Colonic mucosa (tissue), 4 donors: ENCODE results near the gene SRCIN1. TPM values are rescaled to one million over a fixed set of nuclear protein-coding genes. Genes with fewer than 3 reads are reported as not detected.
"Not testable (repeated sequence)": the region's sequence is repeated elsewhere in the genome, so short reads cannot be mapped to it uniquely, and the experiment has no call there.

Experiments
- DNase-seq: peaks from one replicate; pipeline ENCODE4 v3.0.0-alpha.2; 2020
- H3K27ac ChIP-seq: fragments of 200-600 bp; one replicate; pipeline ENCODE4 v1.8.0; 2021
- H3K27me3 ChIP-seq: fragments of 200-600 bp; one replicate; pipeline ENCODE4 v1.8.0; 2021
- H3K36me3 ChIP-seq: fragments of 200-600 bp; one replicate; pipeline ENCODE4 v1.8.0; 2021
- H3K4me1 ChIP-seq: fragments of 200-600 bp; one replicate; pipeline ENCODE4 v1.8.0; 2021; ENCODE audit warnings: mild to moderate bottlenecking
- H3K4me3 ChIP-seq: fragments of 200-600 bp; one replicate; pipeline ENCODE4 v1.8.0; 2021
- H3K9ac ChIP-seq, 2 donors: one replicate each; pipeline ENCODE4 v1.7.0; 2013; ENCODE audit warnings: control low read depth in 2 of 2, low read depth in 2 of 2, low read length in 2 of 2
- H3K9me3 ChIP-seq: fragments of 200-600 bp; one replicate; pipeline ENCODE4 v1.8.0; 2021
- intact Hi-C: fragments of 100-400 bp; cut with DNase I; formaldehyde crosslinking; loops from one replicate; pipeline ENCODE4 v1.14.1; 2022
- total RNA-seq, 2 donors: library from RNA; stranded (reverse); fragmentation: NEBNext Ultra II Directional in 1 of 2; extraction: Animal tissue kit (Norgen Biotek cat#: 25700) in 1 of 2; gene quantifications; one replicate each; pipeline ENCODE4 v1.2.1, GENCODE V29; 2021
- TF ChIP-seq, protein P1 (sequence below): fragments of 200-600 bp; IDR thresholded peaks from one replicate; pipeline ENCODE4 v1.8.0; 2022; ENCODE audit warnings: antibody characterized with exemption, mild to moderate bottlenecking
- donor health status: healthy.
- donor health status: DM: no; HTN: no; CAD: no.
- donor health status: DM: no; HTN: no; CAD: no.

SRCIN1 gene
- total RNA-seq, 2 donors from 2014 or later: 1.1 to 4.2 TPM

DNA sequence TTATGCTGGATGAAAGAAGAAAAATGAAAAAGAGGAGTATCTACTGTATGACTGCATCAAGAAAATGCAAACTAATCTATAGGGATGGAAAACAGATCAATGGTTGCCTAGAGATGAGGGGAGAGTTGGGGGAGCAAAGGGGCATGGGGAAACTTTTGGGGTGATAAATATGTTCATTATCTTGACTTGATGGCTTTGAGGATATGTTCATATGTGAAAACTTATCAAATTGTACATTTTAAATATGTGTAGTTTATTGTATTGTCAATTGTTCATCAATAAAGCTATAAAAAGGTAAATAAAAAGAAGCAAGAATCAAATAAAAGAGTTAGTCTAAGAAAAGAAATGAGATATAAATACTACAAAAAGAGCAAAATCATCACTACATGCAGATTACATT lies 19.7 kb upstream of the SRCIN1 start:
- H3K36me3 ChIP-seq: no peaks in the 10 kb centered on the region
- H3K4me3 ChIP-seq: no peak overlapping the region
- intact Hi-C loops: no loop called here
- H3K27ac ChIP-seq: no peak overlapping the region
- no peaks in the 10 kb centered on the region for H3K4me1 ChIP-seq
- H3K9ac ChIP-seq: no peak overlapping the region
- TF ChIP-seq, protein P1, sequence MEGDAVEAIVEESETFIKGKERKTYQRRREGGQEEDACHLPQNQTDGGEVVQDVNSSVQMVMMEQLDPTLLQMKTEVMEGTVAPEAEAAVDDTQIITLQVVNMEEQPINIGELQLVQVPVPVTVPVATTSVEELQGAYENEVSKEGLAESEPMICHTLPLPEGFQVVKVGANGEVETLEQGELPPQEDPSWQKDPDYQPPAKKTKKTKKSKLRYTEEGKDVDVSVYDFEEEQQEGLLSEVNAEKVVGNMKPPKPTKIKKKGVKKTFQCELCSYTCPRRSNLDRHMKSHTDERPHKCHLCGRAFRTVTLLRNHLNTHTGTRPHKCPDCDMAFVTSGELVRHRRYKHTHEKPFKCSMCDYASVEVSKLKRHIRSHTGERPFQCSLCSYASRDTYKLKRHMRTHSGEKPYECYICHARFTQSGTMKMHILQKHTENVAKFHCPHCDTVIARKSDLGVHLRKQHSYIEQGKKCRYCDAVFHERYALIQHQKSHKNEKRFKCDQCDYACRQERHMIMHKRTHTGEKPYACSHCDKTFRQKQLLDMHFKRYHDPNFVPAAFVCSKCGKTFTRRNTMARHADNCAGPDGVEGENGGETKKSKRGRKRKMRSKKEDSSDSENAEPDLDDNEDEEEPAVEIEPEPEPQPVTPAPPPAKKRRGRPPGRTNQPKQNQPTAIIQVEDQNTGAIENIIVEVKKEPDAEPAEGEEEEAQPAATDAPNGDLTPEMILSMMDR: no peak
- H3K27me3 ChIP-seq: no peaks in the 10 kb centered on the region
- no peaks in the 10 kb centered on the region for H3K9me3 ChIP-seq
- no peak for DNase-seq

DNA sequence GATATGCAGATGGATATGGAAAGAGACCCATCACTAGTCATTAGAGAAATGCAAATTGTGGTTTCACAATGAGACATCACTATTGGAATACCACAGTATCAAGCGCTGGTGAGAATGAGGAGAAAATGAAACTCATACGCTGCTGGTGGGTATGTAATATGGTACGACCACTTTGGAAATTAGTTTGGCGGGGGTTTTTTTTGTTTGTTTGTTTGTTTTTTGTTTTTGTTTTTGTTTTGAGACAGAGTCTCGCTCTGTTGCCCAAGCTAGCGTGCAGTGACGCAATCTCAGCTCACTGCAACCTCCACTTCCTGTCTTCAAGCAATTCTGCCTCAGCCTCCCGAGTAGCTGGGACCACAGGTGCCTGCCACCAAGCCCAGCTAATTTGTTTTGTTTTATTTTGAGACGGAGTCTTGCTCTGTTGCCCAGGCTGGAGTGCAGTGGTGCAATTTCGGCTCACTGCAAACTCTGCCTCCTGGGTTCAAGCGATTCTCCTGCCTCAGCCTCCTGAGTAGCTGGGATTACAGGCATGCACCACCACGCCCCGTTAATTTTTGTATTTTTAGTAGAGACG lies 19.1 kb upstream of the SRCIN1 start:
- H3K9ac ChIP-seq, intact Hi-C loops, DNase-seq, H3K27ac ChIP-seq, H3K27me3 ChIP-seq, H3K4me1 ChIP-seq, H3K4me3 ChIP-seq, H3K36me3 ChIP-seq, H3K9me3 ChIP-seq: not testable (repeated sequence)

DNA sequence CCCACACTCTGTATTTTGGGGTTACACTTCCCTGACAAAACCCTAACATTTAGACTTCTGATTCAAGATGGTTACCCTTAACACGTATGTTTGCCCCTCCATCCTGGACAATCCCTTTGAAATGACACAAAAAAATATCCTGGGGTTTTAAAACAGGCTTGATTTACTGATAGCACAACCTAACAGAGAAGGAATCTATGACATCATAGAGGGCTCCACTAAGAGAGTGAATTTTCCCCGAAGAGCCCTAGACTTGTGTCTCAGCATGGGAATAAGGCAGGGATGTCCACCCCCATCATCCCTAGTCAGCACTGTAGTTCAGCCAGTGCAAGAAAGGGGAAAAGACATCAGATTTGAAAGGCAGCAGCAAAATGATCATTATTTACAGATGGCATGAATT lies 15.8 kb upstream of the SRCIN1 start:
- intact Hi-C loops: no loop called here
- Histone ChIP-seq H3K27me3 (no peaks in the 10 kb centered on the region), H3K4me1 (no peaks in the 10 kb centered on the region), H3K9ac (no peak overlapping the region), H3K9me3 (no peaks in the 10 kb centered on the region), H3K27ac (no peak overlapping the region), H3K36me3 (no peaks in the 10 kb centered on the region), H3K4me3 (no peak overlapping the region)
- DNase-seq: no peak
- TF ChIP-seq, protein P1: no peak

DNA sequence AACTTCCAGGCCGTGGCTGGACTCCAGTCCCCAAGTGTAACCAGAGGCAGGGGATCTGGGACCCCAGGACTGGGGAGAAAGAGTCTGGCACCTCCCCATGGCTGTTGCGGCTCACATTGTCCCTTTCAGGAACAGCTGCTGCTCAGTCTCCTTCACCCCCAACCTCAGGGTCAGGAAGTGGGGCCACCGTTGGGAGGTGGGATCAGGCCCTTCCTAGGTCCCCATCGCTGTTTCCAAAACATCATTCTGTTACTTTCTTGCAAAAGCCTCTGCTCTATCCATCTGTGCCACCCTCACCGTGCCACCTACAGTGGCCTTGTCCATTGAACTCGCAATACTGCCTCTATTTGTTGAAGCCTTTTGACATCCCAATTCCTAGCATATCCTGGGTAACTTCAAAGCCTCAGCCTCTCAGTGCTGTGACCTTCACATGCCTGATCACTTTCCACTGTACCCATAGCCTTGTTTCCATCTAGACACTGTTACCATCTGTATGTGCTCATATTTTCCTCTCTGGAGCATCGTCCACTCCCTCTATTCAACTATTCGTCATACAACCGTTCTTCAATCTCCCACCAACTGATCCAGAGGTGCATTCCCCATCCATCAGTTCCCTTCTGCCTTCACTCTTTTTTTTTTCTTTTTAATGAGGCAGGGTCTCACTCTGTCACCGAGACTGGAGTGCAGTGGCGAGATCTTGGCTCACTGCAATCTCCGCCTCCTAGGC lies 15.0 kb upstream of the SRCIN1 start:
- intact Hi-C loops: no loop called here
- DNase-seq: no peak
- no peaks in the 10 kb centered on the region for H3K27me3 ChIP-seq
- no peak overlapping the region for H3K27ac ChIP-seq
- H3K9me3 ChIP-seq: no peaks in the 10 kb centered on the region
- H3K4me1 ChIP-seq: no peaks in the 10 kb centered on the region
- TF ChIP-seq, protein P1: no peak
- H3K4me3 ChIP-seq: no peak overlapping the region
- no peaks in the 10 kb centered on the region for H3K36me3 ChIP-seq
- no peak overlapping the region for H3K9ac ChIP-seq

DNA sequence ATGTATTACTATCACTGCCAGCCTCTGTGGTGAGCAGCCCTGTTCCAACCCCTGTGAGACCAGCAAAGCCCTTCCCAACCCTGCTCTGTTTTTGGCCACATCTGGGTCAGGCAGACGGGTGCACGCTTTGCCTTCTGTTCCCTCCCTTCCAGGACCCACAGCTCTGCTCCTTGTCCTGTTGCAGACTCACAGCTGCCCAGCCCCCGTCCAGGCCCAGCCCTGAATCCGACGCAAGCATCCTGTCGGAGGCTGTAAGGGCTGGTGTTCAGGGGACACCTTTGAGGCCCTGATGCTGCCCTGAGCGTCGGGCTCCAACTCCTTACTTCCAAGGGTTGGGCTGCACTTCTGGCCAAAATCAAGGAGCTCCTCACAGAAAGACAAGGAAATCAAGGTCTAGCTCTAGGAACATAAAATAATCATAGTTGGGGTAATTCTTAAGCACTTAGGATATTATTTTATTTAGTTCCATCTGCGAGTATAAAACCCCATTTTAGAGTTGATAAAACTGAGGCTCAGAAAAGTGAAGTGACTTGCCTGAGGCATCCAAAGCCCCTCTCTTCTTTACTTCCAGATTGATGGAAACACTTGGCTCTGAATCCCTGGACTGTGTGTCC lies 14.3 kb upstream of the SRCIN1 start:
- H3K4me3 ChIP-seq: no peak overlapping the region
- H3K36me3 ChIP-seq: no peaks in the 10 kb centered on the region
- H3K4me1 ChIP-seq: no peaks in the 10 kb centered on the region
- TF ChIP-seq, protein P1: no peak
- no peak for DNase-seq
- H3K27ac ChIP-seq: no peak overlapping the region
- no peak overlapping the region for H3K9ac ChIP-seq
- H3K9me3 ChIP-seq: no peaks in the 10 kb centered on the region
- intact Hi-C loops: no loop called here
- no peaks in the 10 kb centered on the region for H3K27me3 ChIP-seq

DNA sequence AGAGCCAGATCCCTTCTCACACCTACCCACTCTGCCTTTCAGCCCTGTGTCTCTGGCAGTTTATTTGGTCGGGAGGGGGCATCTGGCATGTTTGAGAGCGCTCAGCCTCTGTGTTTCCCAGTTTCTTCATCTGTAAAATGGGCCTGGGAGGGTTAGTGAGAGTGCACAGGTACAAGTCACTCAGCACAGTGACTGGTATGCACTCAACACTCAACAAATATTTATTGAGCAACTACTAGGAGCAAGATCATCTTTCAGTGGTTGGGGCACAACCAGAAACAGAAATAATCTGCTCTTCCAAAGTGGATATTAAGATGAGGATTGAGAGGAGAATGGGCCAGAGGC lies 13.7 kb upstream of the SRCIN1 start:
- no peaks in the 10 kb centered on the region for H3K36me3 ChIP-seq
- TF ChIP-seq, protein P1: no peak
- no peak overlapping the region for H3K9ac ChIP-seq
- no peaks in the 10 kb centered on the region for H3K27me3 ChIP-seq
- H3K27ac ChIP-seq: no peak overlapping the region
- no peaks in the 10 kb centered on the region for H3K4me1 ChIP-seq
- no peak for DNase-seq
- intact Hi-C loops: no loop called here
- H3K9me3 ChIP-seq: no peaks in the 10 kb centered on the region
- H3K4me3 ChIP-seq: no peak overlapping the region
